Fibroblast of lung (primary cell): ENCODE measurements around the gene SPRY1.

Source experiments
- EZH2 ChIP-seq: IDR thresholded peaks from 2 replicates; pipeline ENCODE4 v1.5.1; 2012; ENCODE audit warnings: low read length, control low read depth, mild to moderate bottlenecking; ENCODE audit errors: missing control alignments
- TF ChIP-seq, protein P1 (sequence below), 2 donors: IDR thresholded peaks in 1 of 2; conservative IDR thresholded peaks in 1 of 2; 1 replicate in 1 of 2; 2 replicates in 1 of 2; pipeline ENCODE4 v1.5.1; 2011 to 2012; ENCODE audit warnings: low read length in 2 of 2, control low read depth in 1 of 2, inconsistent platforms in 1 of 2, low read depth in 1 of 2, mild to moderate bottlenecking in 1 of 2

GRCh38 chr4:123412700-123413512, 16.3 kb downstream of the SPRY1 start:
- TF ChIP-seq, protein P1, sequence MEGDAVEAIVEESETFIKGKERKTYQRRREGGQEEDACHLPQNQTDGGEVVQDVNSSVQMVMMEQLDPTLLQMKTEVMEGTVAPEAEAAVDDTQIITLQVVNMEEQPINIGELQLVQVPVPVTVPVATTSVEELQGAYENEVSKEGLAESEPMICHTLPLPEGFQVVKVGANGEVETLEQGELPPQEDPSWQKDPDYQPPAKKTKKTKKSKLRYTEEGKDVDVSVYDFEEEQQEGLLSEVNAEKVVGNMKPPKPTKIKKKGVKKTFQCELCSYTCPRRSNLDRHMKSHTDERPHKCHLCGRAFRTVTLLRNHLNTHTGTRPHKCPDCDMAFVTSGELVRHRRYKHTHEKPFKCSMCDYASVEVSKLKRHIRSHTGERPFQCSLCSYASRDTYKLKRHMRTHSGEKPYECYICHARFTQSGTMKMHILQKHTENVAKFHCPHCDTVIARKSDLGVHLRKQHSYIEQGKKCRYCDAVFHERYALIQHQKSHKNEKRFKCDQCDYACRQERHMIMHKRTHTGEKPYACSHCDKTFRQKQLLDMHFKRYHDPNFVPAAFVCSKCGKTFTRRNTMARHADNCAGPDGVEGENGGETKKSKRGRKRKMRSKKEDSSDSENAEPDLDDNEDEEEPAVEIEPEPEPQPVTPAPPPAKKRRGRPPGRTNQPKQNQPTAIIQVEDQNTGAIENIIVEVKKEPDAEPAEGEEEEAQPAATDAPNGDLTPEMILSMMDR (conservative IDR thresholded peaks at IDR 0.05 in 1 of 2, IDR thresholded peaks at IDR 0.05 in 1 of 2; ENCODE audit: low read depth in 1 of 2, low read length in 2 of 2): no peak
- no peak for TF ChIP-seq EZH2
